RPMI8226 (cell line): Measurements from ENCODE around the gene ZDHHC5.

ENCODE experiments used
- DNase-seq: peaks from one replicate; pipeline ENCODE4 v3.0.0-alpha.2; 2015

ZDHHC5 gene

GRCh38 chr11:57732661-57733060 is 64.7 kb downstream of the ZDHHC5 start:
- no peak for DNase-seq

- DNase-seq: no peak
Observed at GRCh38 chr11:57735619-57736298, 67.8 kb downstream of the ZDHHC5 start.

DNA sequence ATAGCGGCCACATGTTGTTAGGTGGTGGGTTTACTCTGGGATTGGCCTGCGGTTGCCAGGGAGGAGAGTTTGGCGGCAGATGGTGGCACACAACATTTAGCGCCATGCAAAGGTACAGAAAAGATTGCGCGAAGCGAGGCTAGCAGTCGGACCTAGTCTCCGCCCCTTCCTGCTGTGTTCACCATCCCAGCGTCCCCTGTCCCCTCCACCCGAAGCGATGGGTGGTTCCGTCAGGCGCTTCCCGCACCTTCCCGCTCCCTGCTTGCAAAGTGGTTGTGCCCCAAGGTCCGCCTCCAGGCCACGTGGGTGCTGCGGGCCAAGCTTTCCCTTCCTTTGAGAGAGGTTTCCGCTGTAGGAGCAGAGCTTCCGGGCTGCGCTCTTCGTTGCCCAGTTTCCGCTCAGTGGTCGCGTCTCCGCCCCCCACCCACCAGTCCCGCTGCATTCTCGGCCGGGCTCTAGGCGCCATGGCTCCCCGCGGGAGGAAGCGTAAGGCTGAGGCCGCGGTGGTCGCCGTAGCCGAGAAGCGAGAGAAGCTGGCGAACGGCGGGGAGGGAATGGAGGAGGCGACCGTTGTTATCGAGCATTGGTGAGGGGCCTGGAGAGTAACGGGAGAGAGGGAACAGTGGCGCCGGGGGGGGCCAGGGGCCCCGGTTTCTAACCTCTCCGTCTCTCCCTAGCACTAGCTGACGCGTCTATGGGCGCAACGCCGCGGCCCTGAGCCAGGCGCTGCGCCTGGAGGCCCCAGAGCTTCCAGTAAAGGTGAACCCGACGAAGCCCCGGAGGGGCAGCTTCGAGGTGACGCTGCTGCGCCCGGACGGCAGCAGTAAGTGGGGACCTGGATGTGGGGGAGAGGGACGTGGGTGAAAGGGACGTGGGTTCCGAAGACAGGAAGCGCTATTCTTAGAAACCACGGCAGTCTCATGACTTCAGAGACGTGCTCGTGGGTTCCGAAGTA is 73.5 kb downstream of the ZDHHC5 start, which contains the start of gene SELENOH:
Gene SELENOH (plus strand): TSS at position 360 of the 955 bp plus-strand sequence. CDS start 105 bp downstream, at position 465.
- peak; percentile 99 for DNase-seq

DNA sequence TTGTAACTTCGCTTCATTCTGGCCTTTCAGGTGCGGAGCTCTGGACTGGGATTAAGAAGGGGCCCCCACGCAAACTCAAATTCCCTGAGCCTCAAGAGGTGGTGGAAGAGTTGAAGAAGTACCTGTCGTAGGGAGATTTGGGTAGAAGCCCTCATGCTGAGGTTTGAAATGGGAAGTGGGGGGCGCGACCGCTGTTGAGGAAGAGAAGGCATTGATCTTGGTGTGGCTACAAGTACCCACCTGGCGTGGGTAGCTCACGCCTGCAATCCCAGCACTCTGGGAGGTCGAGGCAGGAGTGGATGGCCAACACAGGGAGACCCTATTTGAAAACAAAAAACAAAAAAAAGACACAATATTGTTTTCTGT is 74.2 kb downstream of the ZDHHC5 start:
- DNase-seq: no peak

DNA sequence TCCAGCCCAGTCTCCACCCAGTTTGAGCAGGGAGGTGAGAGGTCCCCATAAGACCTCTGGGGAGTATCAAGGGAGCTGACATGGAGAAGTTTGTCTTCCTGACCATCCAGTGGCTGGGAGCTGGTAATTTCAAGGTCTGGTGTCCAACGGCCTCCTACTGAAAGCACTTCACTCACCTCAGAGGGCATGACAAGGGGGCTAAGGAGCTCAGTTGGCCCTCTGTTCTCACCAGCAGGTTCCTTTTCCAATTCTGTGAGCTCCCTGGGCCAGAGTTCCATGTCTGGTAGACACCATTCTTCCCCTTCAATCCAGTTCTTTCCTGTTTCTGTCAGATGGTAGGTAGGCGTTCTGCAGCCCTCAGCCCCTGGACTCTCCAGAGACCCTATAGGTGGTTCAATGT is 76.4 kb downstream of the ZDHHC5 start:
- DNase-seq: no peak

- DNase-seq: no peak
Observed at GRCh38 chr11:57745206-57745605, 77.3 kb downstream of the ZDHHC5 start.

- DNase-seq: no peak
Observed at GRCh38 chr11:57746920-57747319, 79.0 kb downstream of the ZDHHC5 start.
